ENCODE measurements around the gene TMEM80.

The TMEM80 gene

DNA sequence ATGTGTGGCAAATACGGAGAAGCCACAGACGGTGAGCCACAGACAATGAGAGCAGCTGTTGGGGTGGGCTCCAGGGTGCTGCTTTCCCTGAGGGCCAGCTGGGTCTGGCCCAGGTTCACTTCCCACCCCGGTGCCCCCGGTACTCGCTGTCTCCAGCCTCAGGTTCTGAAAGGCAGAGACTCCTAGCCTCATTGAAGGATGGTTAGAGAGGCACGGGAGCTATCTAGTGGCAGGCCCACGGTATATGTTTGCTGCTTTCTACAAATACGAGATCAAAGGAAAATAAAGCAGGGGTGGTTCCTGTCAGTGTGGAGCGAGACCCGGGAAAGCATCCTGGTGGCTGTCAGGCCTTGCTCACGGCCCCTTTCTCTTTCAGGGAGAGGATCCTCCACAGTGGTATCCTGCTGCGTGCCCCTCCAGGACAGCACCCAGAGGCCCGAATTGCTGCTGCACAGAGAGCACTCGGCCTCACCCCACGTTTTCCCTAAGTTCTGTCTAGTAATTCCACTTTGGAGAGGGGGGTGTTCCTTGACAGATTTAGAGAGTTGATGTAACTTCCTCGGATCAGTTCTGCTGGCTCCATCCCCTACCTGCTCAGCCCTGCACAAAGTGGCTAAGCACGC, 3.0 kb downstream of the TMEM80 start:
- no peak for DNase-seq (ENCODE audit: extremely low read depth in 1 of 2, low read depth in 1 of 2)

DNA sequence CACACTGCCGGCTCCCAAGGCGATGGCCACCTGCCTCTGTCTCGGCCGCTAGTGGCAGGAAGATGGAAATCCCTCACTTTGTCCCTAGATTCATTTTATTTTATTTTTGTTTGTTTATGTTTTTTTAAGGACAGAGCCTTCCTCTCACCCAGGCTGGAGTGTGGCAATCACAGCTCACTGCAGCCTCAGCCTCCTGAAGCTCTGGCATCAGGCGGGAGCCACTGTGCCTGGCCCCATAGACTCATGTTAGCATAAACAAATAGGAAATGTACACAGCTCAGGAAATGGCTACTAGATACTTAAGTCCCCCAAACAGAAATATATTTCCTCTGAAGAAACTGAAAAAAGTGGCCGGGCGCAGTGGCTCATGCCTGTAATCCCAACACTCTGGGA, 3.5 kb downstream of the TMEM80 start:
- DNase-seq (ENCODE audit: extremely low read depth in 1 of 2, low read depth in 1 of 2), result no peak

DNA sequence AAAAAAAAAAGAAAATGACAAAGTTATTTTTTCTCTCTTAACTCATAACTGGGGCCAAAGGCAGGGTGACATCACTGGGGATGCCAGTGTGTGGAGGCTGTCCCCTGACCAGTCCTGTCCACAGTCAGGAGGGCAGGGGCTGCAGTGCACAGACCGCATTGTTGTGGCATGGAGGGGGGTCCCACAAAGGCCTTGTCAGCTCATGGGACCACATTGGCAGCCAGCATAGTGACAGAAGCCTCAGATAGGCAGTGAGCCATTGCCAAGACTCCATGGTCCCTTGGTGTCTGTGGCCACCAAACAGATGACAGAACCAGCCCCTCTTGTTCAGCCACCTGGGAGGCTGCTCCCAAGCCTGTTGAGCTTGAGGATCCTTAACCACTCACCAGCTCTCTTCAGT, 4.1 kb downstream of the TMEM80 start:
- no peak for DNase-seq (ENCODE audit: extremely low read depth in 1 of 2, low read depth in 1 of 2)

DNA sequence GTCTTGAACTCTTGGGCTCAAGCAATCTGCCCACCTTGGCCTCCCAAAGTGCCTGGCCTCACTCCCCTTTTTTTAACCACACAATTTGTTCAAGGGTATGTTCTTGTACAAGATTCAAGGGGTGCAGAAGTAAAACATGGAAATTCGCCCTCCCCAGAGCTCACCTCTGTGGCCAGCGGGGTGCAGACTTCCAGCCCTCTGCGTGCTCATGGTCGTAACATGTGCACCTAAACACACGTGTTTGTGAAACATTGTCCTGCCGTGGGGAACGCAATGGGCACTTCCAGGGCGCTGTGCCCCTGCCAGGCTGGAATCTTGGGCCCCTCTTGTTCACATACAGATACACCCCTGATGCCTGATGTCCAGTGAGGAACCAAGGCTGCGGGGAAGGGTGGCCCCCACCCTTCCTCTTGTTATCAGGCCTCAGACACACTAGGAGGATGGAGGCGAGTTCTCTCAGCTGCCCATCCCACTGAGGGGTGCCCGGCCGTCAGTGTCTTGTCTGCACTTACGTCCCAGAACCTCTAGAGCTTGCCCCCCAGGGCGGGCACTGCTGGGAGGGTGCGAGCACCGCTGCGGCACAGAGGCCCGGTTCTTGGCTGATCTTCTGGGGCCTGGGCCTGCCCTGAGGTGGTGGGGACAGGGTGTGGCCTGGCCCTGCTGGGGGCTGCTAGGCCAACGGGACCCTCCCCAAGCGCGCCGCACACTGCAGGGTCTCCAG, 6.3 kb downstream of the TMEM80 start:
- no peak for DNase-seq (ENCODE audit: extremely low read depth in 1 of 2, low read depth in 1 of 2)

DNA sequence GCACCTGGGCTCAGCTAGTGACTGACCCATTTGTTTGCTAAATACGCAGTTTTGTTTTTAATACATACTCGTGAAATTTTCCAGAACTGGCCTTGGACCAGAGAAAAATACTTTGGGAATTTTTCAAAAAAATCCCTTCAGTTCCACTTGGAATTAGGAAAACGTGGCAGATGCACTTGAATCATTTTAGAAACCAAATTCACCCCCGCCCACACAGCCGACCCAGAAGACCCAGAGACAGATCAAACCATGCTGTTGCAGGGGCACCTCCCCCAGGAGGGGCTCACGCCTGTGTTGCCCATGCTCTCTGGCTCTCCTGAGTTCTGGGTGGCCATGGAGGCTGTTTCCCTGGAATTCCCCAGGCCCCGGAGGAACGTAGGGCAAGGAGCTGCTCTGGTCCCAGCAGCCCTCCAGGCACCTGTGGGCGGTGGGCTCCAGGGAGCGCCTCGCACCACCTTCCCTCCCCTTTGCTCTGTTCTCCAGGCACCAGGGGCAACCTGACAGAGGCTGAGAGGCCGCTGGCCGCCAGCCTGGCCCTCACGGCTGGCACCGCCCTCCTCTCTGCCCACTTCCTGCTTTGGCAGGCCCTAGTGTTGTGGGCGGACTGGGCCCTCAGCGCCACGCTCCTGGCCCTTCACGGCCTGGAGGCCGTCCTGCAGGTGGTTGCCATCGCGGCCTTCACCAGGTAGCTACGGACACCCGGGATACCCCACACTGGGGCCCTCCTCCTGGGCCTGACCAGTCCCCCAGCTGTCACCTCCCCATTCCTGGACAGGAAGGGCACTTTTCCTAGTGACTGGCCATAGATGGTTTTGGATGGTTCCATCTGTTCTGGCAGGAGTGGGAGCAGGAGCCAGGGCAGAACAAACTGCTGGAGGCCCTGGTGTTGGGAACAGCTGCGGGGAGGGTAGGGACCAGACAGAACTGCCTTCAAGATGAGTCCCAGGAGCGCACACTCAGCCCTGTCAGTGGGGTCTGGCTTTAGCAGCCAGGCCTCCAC, 7.1 kb downstream of the TMEM80 start:
- DNase-seq (ENCODE audit: extremely low read depth in 1 of 2, low read depth in 1 of 2), result no peak

DNA sequence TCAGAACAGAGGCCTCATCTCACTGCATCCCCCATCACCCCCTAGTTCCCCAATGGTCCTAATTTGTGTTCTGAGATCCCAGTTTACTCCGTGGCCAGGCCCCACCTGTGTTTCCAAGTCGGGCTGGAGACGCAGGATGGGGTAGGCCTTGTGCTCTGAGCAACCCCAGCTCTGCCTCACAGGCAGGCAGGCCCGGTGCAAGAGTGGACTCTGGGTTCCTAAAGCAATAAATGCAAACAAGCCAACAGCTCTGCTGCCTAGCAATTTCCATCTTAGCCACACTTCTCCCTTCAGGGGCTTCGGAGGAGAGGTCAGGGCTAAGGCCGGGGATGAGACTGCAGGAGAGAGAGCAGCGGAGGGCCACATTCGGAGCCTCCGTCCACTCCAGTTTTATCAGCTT, 7.9 kb downstream of the TMEM80 start:
- no peak for DNase-seq (ENCODE audit: extremely low read depth in 1 of 2, low read depth in 1 of 2)

DNA sequence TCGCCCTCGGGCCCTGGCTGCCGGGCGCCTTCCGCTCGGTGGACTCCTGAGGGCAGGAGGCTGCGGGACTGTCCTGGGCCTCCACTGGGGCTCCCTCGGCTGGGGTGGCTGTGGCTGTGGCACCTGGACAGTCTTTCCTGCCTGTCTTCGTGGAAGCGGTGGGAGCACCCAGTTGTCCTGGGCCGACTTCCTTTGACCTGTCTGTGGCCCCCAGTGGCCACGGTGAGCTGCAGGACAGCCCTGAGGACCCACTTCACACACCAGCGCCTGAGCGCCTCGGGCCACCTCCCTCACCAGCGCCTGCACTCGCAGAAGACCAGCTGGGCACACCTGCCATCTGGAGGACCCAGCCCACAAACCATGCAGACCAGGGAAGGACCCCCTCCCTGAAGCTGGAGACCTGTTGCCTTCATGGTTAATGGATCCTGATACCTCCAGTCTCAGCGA, 8.6 kb downstream of the TMEM80 start:
- DNase-seq (ENCODE audit: extremely low read depth in 1 of 2, low read depth in 1 of 2), result no peak

DNA sequence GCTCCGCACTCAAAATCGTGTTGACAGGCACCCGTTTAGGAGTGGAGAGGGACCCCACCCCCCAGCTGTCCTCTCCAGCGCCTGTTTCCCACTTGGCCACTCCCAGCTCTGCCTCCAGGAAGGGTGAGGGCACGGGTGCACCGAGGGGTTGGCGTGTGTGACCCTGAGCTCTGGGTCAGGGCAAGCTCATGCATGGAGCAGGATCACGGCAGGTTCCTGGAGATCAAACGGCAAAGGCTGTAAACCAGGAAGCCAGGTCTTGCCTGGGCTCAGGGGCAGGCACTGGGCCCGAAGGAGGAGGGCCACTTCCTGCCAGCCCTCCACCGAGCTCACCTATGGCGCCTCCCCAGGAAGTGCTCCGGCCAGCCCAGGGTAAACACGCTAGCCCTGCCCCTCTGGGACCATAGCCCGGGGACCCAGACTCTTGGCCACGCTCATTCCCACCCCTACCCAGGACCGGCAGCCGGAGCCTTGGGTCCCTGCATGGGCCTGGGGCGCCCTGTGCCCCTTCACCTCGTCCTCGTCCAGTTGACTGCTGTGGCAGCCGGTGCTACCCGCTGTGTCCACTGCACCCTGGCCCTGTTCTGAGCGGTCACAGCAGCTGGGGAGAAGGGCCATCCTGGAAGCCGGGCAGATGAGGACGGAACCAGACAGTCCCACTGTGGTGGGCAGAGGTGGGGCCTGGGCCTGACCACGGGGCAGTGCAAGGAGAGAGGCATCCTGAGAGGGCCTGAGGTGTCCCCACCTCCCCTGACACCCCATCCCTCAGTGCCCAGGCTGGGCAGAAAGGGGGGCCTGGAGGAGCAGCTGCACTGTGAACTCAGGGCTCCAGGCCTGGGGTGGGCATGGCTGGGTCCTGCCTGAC, 9.4 kb downstream of the TMEM80 start:
- DNase-seq (ENCODE audit: extremely low read depth in 1 of 2, low read depth in 1 of 2), result no peak

DNA sequence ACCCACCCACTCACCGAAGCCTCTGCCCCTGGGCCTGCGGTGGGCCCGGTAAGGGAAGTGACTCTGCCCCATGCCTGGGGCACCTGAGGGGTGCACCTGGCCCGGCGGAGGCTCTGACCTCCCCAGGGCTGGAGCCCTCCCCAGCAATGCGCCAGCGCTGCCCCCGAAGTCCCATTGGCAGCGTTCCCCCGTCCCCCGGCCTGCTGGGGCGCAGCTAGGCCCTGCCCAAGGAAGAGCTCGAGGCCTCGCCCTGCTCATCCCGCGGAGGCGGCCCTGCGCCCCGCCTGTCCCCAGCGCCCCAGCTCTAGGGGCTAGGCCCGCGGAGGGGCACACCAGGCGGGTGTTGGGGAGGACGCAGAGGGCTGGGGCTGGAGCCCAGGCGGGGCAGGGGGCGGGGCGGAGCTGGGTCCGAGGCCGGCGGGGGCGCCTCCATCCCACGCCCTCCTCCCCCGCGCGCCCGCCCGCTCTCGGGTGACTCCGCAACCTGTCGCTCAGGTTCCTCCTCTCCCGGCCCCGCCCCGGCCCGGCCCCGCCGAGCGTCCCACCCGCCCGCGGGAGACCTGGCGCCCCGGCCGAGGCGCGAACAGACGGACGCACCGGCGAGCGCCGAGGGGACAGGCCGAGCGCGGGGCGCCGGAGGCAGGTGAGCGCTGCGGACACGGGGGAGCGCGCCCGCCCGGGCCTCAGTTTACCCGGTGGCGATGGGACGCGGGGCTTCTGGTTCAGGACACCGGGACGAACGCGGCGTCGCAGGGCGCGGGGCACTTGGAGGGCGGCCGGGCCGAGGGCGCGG, 10.2 kb downstream of the TMEM80 start, which contains the start of gene EPS8L2:
TSS of gene EPS8L2 (plus strand) at position 586 of the 793 bp plus-strand sequence. CDS start 3,177 bp downstream, outside the sequence.
- no peak for DNase-seq (ENCODE audit: extremely low read depth in 1 of 2, low read depth in 1 of 2)

DNA sequence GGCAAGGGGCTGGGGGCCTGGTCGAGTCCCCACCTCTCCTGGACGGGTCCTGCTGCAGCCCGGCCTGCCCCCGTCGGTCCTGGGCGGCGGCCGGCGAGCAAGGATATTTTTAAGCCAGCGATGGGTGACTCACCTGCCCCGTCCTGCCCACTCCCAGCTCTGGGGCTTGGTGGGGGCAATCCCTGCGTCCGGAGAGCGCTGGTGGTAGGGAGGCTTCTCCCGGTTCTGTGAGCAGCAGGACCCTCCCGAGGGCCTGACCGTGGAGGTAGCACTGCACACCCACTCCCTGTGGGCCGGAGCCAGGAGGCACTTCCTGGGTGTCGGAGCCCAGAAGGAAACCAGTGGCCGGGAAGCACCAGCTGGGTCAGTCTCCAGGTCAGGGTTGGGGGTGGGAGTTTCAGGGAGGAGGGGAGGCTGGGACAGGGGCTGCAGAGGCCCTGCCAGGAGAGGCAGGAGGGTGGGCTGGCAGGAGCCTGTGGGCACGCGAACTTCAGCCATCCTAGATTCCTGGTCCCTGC, 10.9 kb downstream of the TMEM80 start:
- no peak for DNase-seq (ENCODE audit: extremely low read depth in 1 of 2, low read depth in 1 of 2)

DNA sequence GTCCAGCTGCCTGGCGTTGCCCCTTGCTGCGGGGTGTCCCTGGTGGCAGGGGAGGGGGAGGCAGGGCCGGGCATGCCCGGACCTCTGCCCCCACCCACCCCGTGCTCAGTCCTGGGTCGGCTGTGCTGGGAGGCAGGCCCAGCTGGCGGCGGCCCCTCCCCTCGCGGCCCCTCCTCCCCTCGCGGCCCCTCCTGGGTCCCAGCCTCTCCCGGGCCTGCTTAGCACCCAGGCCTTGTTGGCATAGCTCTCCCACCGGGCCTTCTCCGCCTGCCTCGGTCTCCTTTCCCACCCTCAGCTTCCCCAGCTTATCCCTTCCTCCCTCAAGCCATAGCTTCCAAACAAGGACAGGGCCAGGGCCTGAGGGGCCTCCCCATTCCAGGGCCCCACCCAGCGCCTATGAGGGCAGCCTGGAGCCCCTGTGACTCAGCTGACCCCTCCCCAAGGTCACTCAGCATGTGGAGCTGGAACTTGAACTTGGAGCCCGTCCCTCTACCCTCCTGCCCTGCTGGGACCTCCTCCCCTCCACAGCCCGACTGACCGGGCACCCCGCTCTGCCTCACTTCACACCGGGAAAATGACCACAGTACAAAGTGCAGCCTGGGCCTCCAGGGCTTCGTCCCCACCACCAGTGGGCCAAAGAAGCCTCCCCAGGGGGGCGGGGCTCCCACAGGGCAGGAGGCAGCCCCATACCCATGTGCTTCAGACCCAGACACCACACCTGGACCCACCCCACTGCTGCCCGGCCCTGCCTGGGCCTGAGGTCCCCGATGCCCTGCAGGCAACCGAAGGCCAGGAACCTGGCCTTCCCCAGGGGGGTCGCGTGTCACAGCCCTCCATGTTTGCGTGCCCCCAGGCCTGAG, 11.6 kb downstream of the TMEM80 start:
- no peak for DNase-seq (ENCODE audit: extremely low read depth in 1 of 2, low read depth in 1 of 2)

DNA sequence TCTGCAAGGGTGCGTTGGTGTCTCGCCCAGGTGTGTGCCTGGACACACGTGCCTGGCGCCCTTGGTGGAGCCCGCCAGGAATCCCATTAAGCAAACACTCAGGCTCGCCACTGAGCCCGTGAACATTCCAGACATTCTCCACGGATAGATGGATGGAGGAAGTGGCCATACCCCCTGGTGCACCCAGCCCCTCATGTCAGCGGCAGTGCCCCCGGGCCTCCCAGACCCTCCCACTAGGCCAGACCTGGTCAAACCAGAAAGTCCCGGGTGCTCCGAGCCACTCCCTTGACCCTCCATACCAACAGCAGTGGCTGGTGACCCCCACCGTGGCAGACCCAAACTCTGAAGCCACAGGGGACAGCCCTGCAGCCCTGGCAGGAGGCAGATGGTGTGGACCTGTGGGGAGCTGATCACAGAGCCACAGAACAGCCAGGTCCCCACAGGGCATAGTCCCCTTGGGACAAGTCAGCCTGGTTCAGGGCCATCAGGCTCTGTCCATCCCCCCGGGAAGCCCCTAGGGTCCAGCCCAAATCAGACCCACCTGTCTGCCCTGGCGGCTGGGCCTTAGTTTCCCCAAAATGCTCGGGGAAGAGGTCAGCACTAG, 12.3 kb downstream of the TMEM80 start:
- DNase-seq (ENCODE audit: extremely low read depth in 1 of 2, low read depth in 1 of 2), result no peak

DNA sequence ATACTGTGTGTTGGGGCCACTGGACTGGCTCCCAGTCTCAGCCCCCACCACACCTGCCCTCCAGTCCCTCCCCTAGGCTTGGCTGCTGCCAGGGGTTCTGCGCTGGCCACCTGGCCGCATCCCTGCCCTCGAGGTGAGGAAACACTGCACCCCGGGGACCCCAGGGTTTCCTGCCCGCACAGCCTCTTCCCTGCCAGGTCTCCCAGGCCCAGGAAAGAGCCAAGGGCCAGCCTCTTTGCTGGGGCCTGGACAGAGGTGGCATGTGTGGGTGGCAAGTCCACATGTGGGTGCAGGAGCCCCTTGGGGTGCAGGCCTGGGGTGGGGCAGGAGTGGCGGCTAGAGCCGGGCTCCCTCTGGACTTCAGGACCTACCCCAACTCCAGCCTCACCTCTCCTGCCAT, 12.9 kb downstream of the TMEM80 start:
- no peak for DNase-seq (ENCODE audit: extremely low read depth in 1 of 2, low read depth in 1 of 2)

DNA sequence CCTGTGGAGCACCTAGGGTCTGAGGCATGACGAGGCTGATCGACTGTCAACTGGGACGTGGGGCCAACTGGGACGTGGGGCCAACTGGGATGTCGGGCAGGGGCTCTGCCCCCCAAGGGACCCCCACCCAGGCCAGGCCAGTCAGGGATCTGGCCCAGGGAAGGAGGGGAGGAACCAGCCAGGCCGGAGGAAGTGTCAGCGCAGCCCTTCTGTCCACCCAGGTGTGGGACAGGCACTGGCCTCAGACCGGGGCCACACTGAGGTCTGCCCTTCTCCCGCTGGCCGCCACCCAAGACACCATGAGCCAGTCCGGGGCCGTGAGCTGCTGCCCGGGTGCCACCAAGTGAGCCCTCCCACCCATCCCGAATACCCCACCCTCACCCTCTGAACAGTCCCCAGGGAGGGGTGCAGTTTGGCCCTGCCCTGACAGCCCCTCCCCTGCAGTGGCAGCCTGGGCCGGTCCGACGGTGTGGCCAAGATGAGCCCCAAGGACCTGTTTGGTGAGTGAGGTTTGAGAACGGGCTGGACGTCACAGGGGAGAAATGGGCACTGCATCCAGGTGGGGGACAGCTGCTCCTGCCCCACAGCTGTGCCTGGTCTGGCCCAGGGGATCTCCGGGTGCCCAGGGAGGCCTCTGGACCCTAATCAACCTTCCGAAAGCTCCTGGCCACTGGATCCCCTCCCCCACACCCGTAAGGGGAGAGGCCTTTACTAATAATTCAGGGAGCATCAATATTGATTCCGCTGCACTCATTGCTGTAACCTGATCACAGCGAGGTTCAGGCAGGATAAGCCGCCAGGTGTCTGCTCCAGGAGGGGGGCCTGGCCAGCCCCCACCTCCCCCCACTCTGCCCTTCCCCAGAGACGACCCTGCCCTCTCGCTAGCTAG, 13.7 kb downstream of the TMEM80 start:
- DNase-seq (ENCODE audit: extremely low read depth in 1 of 2, low read depth in 1 of 2), result no peak

DNA sequence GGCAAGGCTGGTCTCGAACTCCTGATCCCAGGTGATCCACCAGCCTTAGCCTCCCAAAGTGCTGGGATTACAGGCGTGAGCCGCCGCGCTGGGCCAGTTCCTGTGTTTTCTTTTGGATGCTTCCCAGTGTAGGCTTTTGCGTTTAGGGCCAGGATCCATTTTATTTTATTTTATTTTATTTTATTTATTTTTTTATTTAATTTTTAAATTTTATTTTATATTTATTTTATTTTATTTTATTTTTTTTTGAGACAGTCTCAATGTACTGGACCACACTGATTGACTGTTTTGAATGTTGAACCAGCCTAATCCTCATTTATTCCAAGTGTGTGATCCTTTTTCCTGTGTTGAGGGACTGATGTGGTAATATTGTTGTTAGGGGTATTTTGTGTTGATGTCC, 18.8 kb downstream of the TMEM80 start:
- DNase-seq (ENCODE audit: extremely low read depth in 1 of 2, low read depth in 1 of 2), result no peak

DNA sequence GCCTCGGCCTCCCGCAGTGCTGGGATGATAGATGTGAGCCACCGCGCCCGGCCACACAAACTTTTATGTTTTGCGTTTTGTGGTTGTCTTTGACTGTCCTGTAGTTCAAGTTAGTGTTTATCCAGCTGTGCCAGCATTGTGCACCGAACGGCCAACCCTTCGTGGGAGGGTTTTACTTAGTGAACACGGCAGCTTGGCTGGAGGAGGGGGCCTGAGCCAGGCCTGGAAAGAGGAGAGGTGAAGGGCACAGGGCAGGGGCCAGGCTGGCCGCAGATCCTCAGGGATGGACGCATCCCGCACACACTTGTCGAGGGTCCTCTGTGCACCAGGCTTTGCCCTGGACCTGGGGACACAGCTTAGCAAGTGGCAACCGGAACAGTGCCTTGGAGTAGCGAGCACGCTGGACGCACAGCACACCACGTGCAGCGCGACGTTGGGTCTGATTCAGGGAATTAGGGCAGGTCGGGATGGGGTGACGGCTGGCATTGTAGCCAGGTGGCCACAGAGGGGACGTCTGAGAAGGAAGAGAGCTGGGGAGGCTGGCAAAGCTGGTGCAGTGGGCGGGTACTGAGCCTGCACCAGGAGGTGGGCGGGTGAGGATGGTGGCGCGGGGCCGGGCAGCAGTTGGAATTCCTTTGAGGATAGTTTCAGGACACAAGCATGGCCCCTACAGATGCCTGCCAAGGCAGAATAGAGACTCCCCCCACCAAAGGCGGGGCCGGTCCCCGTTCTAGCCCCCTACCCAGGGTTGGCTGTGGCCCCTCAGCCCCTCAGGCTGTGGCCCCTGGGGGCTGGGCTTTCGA, 23.8 kb downstream of the TMEM80 start:
- DNase-seq (ENCODE audit: extremely low read depth in 1 of 2, low read depth in 1 of 2), result no peak
